ENCODE data around the gene BBS4.

The BBS4 gene

GRCh38 chr15:72766025-72766424, 80.0 kb downstream of the BBS4 start:
- no peak for DNase-seq

- no peak for DNase-seq
These were observed 80.8 kb downstream of the BBS4 start for GRCh38 chr15:72766780-72767179.

GRCh38 chr15:72770673-72771328, 84.8 kb downstream of the BBS4 start:
- no peak for DNase-seq

GRCh38 chr15:72771329-72771725, 85.3 kb downstream of the BBS4 start:
- no peak for DNase-seq

GRCh38 chr15:72774696-72775383, 88.8 kb downstream of the BBS4 start:
- no peak for DNase-seq

DNA sequence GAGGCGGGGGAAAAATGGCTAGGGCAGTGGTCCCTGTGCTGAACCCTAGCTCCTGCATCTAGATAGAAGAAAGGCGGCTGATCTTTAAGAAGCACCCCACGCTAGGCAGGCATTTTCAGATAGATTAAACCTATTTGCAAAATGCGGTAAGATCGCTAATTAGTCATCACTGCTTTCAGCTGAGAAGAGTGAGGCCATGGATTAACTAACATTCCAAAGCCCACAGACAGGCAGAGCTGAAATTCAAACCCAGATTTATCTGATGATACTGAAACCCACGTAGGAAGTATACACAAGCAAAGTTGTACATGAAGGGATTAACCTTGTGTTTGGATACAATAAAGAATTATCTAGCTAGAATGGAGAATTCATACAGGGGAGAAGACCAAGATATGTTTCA, 92.8 kb downstream of the BBS4 start:
- no peak for DNase-seq

GRCh38 chr15:72781631-72782030, 95.6 kb downstream of the BBS4 start:
- no peak for DNase-seq

GRCh38 chr15:72782274-72783003, 96.4 kb downstream of the BBS4 start:
- DNase-seq, result peak; percentile 11

DNA sequence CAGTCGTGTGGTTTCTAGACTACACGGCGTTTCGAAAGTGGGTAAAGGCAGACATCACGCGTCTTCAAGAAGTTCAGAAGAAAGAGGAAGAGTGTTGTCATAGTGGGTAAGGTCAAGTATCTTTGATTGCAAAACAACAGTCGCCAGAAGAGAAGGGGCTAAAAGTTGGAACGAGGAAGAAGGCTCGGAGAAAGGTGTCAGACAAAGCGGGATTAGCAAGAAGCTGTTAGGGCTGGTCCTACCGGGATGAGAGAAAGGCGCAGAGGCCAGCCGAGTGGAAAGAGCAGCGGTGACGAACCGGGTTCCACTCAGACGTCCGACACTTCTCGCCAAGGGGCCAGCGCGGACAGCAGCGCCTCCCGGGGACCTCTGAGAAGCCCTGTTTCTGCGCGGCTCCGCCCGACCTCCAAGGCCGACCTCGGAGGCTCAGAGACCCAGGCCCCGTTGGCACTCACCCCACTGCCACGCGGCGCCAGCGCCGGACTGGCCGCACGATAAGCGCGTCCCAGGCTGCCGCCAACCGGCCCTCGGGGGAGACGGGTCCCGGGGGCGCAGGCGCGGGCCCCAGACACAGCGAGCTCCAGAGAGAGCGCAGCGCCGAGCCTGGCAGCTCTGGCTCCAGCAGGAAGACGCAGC, 97.1 kb downstream of the BBS4 start:
- DNase-seq, result peak; percentile 50

- DNase-seq, result peak; percentile 92
These were observed 97.8 kb downstream of the BBS4 start, which contains the start of gene ADPGK for GRCh38 chr15:72783640-72784455. ADPGK (minus strand) TSS chr15:72783758; CDS start chr15:72783691, 67 bp downstream.

- no peak for DNase-seq
These were observed 98.5 kb downstream of the BBS4 start for GRCh38 chr15:72784456-72784876.

DNA sequence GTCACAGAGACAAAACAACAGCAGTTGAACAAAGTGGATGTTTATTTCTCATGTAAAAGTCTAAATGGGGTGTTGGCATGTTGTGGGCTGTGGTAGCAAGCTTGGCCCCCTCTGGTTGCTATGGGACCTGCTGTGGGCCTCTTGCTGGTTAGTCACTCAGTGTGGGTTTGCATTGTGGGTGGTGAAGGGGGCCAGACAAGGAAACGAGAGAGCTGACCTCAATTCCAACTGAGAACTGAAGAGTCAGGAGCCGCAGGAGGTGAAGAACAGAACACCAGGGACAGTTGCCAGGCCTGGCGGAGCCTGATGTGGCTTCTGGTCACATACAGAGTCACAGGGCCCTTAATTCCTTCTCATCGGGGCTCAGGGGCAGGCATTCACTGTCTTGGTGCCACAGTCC, 99.4 kb downstream of the BBS4 start:
- DNase-seq, result peak; percentile 65

GRCh38 chr15:72785841-72786240, 99.8 kb downstream of the BBS4 start:
- no peak for DNase-seq

DNA sequence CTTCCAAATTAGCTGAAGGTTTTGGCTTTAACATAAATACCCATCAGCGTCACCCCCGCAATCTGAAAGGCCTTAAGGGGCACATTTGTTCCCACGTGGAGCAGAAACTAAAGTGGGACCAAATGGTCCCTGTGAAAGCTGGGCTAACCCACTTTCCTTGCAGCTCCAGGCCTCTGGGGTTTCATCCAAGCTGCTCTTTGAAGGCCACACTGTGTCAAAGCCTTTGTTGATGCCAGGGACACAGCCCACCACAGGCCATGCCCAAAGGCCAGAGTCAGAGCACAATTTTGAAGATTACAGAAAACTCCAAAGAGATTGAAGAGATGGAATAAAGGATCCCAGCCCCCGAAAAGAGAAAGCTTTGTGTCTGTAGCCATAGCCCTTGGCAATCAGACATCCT, 100.2 kb downstream of the BBS4 start:
- no peak for DNase-seq

- DNase-seq, result no peak
These were observed 100.8 kb downstream of the BBS4 start for GRCh38 chr15:72786676-72787345.

GRCh38 chr15:72787526-72787925, 101.5 kb downstream of the BBS4 start:
- no peak for DNase-seq

All from stimulated activated CD4-positive, alpha-beta T cell treated with anti-CD3 and anti-CD28 coated beads, Interleukin-15, amount 100 ng/mL, for 24 hours (primary cell).